ENCODE measurements around the gene KLHL29. TPM values are rescaled to one million over a fixed set of nuclear protein-coding genes. Genes with fewer than 3 reads are reported as not detected.

Gene KLHL29
- total RNA-seq, 4 donors from 2014 or later = 4.8 to 17.0 (median 10.5) TPM

DNA sequence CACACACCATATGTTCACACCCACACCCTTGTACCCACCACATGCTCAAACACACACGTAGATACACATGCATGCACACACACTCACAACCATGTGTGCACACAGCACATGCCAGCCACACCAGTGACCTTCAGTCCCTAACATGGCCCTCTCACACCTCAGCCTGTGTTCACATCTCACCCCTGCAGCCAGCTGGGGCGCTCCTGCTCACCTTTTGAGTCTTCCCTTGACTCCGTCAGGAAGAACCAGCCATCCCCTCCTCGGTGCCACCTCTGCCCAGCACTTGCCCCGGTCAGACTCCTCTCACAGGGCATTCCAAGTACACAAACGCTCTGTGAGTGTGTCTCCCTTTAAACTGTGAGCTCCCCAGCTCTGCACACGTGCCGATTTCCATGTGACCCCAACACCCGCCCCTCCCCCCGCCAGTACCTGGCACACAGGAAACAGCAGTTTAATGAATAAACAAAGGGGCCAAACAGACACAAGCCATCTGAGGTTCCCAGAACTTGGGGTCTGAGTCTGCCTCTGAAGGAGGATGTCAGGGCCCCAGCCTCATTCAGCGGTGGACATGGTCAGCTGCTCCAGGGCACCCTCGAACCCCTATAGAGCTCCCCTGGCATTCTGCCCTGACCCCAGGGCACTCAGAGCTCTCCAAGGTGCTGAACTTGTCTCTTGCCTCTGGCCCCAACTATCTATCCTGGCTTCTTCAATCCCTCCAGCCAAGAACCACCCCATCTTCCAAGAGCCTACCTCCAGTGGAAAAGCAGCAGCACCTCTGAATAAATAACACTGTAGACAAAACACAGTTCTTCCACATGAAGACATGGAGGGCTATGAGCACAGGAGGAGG is 289.1 kb downstream of the KLHL29 start:
- Histone ChIP-seq H3K36me3 (no peaks in the 10 kb centered on the region), H3K27ac (no peak overlapping the region), H3K27me3 (no peaks in the 10 kb centered on the region), H3K9me3 (no peaks in the 10 kb centered on the region), H3K4me3 (no peak overlapping the region), H3K4me1 (peaks cover 8 to 13% of the 10 kb centered on the region in 2 donors)
- intact Hi-C loops (cut with DNase I; ENCODE audit: low total_unique reads) = no loop called here
- TF ChIP-seq, protein P1, sequence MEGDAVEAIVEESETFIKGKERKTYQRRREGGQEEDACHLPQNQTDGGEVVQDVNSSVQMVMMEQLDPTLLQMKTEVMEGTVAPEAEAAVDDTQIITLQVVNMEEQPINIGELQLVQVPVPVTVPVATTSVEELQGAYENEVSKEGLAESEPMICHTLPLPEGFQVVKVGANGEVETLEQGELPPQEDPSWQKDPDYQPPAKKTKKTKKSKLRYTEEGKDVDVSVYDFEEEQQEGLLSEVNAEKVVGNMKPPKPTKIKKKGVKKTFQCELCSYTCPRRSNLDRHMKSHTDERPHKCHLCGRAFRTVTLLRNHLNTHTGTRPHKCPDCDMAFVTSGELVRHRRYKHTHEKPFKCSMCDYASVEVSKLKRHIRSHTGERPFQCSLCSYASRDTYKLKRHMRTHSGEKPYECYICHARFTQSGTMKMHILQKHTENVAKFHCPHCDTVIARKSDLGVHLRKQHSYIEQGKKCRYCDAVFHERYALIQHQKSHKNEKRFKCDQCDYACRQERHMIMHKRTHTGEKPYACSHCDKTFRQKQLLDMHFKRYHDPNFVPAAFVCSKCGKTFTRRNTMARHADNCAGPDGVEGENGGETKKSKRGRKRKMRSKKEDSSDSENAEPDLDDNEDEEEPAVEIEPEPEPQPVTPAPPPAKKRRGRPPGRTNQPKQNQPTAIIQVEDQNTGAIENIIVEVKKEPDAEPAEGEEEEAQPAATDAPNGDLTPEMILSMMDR (IDR thresholded peaks at IDR 0.05) = no peak
- TF ChIP-seq POLR2A (IDR thresholded peaks at IDR 0.05) = no peak
- DNase-seq = no peak

DNA sequence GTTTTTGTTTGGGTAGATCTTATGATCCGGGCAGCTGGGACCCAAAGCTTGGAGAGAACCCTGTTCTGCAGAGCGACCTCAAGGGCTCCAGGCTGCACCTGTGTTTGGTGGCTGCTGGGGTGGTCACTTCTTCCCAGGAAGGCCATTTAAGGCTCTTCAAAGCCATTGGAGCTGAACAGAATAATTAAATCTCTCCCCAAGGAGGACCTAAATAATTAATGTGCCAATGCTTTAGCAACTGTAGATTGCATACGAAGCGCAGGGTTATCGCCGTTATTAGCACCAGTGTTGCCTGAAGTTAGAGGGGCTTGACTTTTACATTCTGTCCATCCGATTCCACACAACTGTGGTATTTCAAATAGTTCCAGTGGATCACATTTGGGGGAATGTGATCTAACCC is 290.5 kb downstream of the KLHL29 start:
- no peaks in the 10 kb centered on the region for H3K27me3 ChIP-seq
- H3K9me3 ChIP-seq = no peaks in the 10 kb centered on the region
- H3K36me3 ChIP-seq = no peaks in the 10 kb centered on the region
- no peak overlapping the region for H3K27ac ChIP-seq
- no peak overlapping the region for H3K4me3 ChIP-seq
- intact Hi-C loops (cut with DNase I; ENCODE audit: low total_unique reads) = no loop called here
- DNase-seq = no peak
- H3K4me1 ChIP-seq = peaks cover 0 to under 1% of the 10 kb centered on the region in 2 donors
- no peak for TF ChIP-seq POLR2A (IDR thresholded peaks at IDR 0.05)
- TF ChIP-seq, protein P1 (IDR thresholded peaks at IDR 0.05) = no peak

DNA sequence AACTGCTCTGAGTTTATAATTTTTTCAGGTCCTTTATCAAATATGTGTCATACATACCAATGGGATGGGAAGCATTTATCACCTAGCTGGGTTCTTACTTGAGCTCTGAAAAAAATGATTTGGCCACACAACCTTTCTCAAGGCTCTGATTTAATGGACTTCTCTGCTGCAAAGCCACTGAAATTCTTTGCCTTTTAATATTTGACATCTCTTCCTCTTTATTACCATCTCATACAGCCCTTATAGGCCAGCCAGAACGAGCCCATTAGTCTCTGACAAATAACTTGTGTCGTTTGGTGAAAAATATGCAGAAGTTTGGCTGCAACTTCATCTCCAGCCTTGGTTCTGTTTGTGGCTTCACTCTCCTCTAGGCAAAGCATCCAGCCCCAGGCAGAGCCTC is 292.9 kb downstream of the KLHL29 start:
- TF ChIP-seq, protein P1 (IDR thresholded peaks at IDR 0.05) = no peak
- TF ChIP-seq POLR2A (IDR thresholded peaks at IDR 0.05) = no peak
- H3K27ac ChIP-seq = no peak overlapping the region

DNA sequence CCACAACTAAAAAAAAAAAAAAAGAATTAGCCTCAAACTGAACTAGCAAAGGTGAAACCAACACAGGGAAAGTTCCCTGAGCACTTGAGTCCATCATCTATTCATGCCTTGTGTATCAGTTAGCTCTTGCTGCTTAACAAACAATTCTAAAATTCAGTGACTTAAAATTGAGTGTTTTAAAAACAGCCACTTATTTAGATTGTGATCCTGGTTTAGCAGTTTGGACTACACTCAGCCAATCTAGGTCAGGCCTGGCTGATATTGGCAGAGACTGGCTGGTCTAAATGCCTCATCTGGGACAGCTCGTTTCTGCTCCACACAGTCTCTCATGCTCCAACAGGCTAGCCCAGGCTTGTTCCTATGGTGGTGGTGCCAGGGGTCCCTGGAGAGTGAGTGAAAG is 294.1 kb downstream of the KLHL29 start:
- Histone ChIP-seq H3K4me3 (no peak overlapping the region), H3K36me3 (no peaks in the 10 kb centered on the region), H3K4me1 (no peaks in the 10 kb centered on the region), H3K27me3 (no peaks in the 10 kb centered on the region), H3K9me3 (no peaks in the 10 kb centered on the region), H3K27ac (no peak overlapping the region)
- intact Hi-C loops (cut with DNase I; ENCODE audit: low total_unique reads) = no loop called here
- DNase-seq = no peak
- TF ChIP-seq POLR2A (IDR thresholded peaks at IDR 0.05) = no peak
- TF ChIP-seq, protein P1 (IDR thresholded peaks at IDR 0.05) = no peak

More for the DNA sequence above, 292.9 kb downstream of the KLHL29 start:
- no peaks in the 10 kb centered on the region for H3K4me1 ChIP-seq
- DNase-seq = no peak
- no peaks in the 10 kb centered on the region for H3K27me3 ChIP-seq
- no peaks in the 10 kb centered on the region for H3K9me3 ChIP-seq
- intact Hi-C loops (cut with DNase I; ENCODE audit: low total_unique reads) = no loop called here
- H3K36me3 ChIP-seq = no peaks in the 10 kb centered on the region
- no peak overlapping the region for H3K4me3 ChIP-seq

DNA sequence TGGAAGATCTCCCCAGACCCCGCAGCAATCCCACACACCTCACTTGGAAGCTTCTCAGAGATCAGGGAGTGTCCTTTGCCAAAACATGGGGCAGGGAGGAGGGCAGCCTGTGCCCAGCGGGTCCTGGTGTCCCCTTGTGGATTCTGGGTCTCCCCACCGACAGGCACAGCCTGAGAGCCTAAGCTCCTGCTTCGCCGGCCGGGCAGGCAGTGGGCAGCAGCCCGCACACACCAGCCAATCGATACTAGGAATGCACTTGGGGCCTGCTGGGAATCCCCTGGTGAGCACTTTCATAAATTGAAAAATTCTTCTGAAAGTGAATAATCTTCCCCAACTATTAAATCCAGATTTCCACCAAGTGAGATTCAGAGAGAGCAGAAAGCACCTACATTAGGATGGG is 296.0 kb downstream of the KLHL29 start:
- no peaks in the 10 kb centered on the region for H3K4me1 ChIP-seq
- H3K27ac ChIP-seq = no peak overlapping the region
- DNase-seq = no peak
- no peak overlapping the region for H3K4me3 ChIP-seq
- no peaks in the 10 kb centered on the region for H3K27me3 ChIP-seq
- H3K9me3 ChIP-seq = no peaks in the 10 kb centered on the region
- intact Hi-C loops (cut with DNase I; ENCODE audit: low total_unique reads) = no loop called here
- no peak for TF ChIP-seq POLR2A (IDR thresholded peaks at IDR 0.05)
- TF ChIP-seq, protein P1 (IDR thresholded peaks at IDR 0.05) = no peak
- H3K36me3 ChIP-seq = no peaks in the 10 kb centered on the region
